CD4-positive, alpha-beta T cell treated with Interleukin-4 for 4 hours (primary cell): ENCODE results near the gene GAPDH.

Source experiments
- DNase-seq: peaks from one replicate; pipeline ENCODE4 v3.0.0-alpha.2; 2020

Gene GAPDH

DNA sequence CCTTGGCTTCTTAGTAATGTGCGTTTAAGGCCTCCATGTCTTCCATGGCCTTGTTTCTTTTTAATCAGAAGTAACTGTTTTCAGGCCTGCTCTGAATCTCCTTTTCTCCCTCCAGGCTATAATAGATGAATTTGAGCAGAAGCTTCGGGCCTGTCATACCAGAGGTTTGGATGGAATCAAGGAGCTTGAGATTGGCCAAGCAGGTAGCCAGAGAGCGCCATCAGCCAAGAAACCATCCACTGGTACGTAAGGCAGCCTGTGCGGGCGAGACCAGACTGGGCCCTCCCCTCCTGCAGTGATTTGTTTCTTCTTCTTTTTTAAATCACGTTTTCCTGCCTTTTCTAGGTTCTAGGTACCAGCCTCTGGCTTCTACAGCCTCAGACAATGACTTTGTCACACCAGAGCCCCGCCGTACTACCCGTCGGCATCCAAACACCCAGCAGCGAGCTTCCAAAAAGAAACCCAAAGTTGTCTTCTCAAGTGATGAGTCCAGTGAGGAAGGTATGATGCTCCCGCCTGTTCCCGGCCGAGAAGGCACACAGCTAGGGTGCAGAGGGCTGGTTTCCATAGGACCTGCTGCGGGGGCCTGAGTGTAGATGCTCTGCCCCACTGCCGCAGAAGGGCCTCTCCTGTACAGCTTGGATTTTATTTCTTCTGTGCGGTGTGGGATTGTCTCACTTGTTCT is 3.6 kb upstream of the GAPDH start:
- DNase-seq = no peak

DNA sequence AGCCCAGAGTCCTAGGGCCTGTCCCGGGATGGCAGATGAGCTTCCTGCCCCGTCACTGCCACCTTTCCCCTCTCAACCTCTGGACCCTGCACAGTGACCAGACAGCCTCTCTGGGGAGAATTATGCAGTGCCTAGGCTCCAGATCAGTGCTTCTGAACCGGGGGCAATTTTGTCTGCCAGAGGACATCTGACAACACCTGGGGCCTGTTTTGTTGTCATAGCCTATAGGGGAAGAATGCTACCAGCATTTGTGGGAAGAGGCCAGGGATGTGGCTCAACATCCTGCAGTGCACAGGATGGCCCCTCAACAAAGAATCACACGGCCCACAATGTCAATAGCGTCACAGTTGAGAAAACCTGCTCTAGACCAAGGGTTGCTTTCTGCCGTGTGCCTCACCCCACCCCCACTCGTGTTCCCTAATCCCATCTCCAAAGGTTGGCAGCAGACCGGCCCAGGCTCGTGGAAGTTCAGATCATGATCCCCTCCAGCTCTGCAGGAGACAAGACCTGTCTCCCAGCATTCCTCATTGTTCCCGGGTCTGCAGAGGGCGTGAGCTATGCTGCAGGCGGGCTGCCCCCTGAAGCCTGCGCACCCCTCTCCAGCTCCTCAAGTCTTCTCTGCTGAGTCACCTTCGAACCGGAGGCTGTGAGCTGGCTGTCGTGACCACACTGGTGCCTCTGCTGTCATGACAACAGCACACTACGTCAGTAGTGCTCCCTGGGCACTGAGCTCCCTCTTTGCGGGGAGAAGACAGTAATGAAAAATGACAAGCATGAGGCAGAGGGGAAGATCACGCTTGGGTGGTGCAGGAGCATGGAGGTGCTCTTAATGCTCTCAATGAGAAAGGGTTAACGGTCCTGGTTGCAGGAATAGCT is 2.0 kb upstream of the GAPDH start:
- peak; percentile 92 for DNase-seq

DNA sequence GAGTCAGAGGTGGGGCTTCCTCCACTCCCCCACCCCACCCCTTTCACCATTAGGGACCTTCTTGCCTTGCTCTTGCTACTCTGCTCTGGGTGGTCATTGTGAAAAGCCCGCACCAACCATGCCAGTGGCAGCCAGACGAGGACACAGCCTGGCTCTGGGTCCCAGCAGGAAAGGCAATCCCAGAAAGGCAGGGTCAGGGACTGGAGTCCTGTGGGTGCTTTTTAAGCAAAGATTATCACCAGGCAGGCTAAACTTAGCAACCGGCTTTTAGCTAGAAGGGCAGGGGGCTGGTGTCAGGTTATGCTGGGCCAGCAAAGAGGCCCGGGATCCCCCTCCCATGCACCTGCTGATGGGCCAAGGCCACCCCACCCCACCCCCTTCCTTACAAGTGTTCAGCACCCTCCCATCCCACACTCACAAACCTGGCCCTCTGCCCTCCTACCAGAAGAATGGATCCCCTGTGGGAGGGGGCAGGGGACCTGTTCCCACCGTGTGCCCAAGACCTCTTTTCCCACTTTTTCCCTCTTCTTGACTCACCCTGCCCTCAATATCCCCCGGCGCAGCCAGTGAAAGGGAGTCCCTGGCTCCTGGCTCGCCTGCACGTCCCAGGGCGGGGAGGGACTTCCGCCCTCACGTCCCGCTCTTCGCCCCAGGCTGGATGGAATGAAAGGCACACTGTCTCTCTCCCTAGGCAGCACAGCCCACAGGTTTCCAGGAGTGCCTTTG is 1.2 kb upstream of the GAPDH start:
- peak; percentile 20 for DNase-seq

DNA sequence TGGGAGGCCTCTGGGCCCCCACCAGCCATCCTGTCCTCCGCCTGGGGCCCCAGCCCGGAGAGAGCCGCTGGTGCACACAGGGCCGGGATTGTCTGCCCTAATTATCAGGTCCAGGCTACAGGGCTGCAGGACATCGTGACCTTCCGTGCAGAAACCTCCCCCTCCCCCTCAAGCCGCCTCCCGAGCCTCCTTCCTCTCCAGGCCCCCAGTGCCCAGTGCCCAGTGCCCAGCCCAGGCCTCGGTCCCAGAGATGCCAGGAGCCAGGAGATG is 729 bp upstream of the GAPDH start:
- DNase-seq = no peak

DNA sequence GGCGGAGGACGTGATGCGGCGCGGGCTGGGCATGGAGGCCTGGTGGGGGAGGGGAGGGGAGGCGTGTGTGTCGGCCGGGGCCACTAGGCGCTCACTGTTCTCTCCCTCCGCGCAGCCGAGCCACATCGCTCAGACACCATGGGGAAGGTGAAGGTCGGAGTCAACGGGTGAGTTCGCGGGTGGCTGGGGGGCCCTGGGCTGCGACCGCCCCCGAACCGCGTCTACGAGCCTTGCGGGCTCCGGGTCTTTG is 303 bp downstream of the GAPDH start:
- no peak for DNase-seq

DNA sequence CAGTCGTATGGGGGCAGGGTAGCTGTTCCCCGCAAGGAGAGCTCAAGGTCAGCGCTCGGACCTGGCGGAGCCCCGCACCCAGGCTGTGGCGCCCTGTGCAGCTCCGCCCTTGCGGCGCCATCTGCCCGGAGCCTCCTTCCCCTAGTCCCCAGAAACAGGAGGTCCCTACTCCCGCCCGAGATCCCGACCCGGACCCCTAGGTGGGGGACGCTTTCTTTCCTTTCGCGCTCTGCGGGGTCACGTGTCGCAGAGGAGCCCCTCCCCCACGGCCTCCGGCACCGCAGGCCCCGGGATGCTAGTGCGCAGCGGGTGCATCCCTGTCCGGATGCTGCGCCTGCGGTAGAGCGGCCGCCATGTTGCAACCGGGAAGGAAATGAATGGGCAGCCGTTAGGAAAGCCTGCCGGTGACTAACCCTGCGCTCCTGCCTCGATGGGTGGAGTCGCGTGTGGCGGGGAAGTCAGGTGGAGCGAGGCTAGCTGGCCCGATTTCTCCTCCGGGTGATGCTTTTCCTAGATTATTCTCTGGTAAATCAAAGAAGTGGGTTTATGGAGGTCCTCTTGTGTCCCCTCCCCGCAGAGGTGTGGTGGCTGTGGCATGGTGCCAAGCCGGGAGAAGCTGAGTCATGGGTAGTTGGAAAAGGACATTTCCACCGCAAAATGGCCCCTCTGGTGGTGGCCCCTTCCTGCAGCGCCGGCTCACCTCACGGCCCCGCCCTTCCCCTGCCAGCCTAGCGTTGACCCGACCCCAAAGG is 804 bp downstream of the GAPDH start:
- DNase-seq = peak; percentile 78

DNA sequence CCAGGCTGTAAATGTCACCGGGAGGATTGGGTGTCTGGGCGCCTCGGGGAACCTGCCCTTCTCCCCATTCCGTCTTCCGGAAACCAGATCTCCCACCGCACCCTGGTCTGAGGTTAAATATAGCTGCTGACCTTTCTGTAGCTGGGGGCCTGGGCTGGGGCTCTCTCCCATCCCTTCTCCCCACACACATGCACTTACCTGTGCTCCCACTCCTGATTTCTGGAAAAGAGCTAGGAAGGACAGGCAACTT is 1.3 kb downstream of the GAPDH start:
- DNase-seq = no peak

DNA sequence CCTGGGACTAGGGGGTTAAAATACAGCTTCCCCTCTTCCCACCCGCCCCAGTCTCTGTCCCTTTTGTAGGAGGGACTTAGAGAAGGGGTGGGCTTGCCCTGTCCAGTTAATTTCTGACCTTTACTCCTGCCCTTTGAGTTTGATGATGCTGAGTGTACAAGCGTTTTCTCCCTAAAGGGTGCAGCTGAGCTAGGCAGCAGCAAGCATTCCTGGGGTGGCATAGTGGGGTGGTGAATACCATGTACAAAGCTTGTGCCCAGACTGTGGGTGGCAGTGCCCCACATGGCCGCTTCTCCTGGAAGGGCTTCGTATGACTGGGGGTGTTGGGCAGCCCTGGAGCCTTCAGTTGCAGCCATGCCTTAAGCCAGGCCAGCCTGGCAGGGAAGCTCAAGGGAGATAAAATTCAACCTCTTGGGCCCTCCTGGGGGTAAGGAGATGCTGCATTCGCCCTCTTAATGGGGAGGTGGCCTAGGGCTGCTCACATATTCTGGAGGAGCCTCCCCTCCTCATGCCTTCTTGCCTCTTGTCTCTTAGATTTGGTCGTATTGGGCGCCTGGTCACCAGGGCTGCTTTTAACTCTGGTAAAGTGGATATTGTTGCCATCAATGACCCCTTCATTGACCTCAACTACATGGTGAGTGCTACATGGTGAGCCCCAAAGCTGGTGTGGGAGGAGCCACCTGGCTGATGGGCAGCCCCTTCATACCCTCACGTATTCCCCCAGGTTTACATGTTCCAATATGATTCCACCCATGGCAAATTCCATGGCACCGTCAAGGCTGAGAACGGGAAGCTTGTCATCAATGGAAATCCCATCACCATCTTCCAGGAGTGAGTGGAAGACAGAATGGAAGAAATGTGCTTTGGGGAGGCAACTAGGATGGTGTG is 1.9 kb downstream of the GAPDH start:
- no peak for DNase-seq

DNA sequence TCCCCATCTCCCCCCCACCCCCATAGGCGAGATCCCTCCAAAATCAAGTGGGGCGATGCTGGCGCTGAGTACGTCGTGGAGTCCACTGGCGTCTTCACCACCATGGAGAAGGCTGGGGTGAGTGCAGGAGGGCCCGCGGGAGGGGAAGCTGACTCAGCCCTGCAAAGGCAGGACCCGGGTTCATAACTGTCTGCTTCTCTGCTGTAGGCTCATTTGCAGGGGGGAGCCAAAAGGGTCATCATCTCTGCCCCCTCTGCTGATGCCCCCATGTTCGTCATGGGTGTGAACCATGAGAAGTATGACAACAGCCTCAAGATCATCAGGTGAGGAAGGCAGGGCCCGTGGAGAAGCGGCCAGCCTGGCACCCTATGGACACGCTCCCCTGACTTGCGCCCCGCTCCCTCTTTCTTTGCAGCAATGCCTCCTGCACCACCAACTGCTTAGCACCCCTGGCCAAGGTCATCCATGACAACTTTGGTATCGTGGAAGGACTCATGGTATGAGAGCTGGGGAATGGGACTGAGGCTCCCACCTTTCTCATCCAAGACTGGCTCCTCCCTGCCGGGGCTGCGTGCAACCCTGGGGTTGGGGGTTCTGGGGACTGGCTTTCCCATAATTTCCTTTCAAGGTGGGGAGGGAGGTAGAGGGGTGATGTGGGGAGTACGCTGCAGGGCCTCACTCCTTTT is 2.7 kb downstream of the GAPDH start:
- DNase-seq = no peak

DNA sequence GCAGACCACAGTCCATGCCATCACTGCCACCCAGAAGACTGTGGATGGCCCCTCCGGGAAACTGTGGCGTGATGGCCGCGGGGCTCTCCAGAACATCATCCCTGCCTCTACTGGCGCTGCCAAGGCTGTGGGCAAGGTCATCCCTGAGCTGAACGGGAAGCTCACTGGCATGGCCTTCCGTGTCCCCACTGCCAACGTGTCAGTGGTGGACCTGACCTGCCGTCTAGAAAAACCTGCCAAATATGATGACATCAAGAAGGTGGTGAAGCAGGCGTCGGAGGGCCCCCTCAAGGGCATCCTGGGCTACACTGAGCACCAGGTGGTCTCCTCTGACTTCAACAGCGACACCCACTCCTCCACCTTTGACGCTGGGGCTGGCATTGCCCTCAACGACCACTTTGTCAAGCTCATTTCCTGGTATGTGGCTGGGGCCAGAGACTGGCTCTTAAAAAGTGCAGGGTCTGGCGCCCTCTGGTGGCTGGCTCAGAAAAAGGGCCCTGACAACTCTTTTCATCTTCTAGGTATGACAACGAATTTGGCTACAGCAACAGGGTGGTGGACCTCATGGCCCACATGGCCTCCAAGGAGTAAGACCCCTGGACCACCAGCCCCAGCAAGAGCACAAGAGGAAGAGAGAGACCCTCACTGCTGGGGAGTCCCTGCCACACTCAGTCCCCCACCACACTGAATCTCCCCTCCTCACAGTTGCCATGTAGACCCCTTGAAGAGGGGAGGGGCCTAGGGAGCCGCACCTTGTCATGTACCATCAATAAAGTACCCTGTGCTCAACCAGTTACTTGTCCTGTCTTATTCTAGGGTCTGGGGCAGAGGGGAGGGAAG is 3.5 kb downstream of the GAPDH start:
- peak; percentile 85 for DNase-seq

DNA sequence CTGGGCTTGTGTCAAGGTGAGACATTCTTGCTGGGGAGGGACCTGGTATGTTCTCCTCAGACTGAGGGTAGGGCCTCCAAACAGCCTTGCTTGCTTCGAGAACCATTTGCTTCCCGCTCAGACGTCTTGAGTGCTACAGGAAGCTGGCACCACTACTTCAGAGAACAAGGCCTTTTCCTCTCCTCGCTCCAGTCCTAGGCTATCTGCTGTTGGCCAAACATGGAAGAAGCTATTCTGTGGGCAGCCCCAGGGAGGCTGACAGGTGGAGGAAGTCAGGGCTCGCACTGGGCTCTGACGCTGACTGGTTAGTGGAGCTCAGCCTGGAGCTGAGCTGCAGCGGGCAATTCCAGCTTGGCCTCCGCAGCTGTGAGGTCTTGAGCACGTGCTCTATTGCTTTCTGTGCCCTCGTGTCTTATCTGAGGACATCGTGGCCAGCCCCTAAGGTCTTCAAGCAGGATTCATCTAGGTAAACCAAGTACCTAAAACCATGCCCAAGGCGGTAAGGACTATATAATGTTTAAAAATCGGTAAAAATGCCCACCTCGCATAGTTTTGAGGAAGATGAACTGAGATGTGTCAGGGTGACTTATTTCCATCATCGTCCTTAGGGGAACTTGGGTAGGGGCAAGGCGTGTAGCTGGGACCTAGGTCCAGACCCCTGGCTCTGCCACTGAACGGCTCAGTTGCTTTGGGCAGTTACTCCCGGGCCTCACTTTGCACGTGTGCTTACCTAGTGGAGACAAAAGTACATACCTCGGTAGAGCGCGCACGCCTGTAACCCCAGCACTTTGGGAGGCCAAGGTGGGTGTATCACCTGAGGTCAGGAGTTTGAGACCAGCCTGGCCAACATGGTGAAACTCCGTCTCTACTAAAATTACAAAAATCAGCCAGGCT is 4.3 kb downstream of the GAPDH start:
- DNase-seq = no peak

DNA sequence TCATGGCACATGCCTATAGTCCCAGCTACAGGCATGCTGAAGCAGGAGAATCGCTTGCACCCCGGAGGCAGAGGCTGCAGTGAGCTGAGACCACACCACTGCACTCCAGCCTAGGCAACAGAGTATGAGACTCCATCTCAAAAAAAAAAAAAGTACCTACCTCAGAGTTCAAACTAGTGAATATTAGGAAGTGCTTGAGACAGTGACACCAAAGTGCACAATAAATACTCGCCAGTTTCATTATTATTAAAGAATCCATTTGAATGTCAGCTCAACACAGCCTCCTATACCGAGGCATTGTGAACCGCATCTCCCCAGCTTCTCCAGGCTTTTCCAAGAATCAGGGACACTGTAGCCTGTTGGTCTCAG is 5.0 kb downstream of the GAPDH start:
- DNase-seq = no peak

DNA sequence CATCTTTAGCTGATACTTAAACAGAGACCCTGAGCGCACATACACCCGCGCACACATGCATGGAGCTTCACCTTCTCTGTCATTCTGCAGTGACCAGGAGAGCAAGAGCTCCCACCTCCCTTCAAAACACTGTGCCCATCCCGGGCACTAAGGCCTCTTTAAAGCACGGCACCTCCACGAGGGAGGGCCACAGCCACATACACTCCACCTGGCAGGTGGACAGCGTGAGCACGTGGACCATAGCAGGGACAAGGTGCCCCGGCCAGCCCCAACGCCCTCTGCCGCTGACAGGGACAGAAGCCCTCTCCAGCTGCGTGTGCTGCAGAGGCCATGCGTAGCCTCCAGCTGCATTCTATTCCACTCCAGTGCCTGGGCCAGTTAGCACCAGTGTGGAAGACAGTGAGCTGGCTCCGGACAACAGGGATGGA is 5.4 kb downstream of the GAPDH start:
- DNase-seq = no peak

DNA sequence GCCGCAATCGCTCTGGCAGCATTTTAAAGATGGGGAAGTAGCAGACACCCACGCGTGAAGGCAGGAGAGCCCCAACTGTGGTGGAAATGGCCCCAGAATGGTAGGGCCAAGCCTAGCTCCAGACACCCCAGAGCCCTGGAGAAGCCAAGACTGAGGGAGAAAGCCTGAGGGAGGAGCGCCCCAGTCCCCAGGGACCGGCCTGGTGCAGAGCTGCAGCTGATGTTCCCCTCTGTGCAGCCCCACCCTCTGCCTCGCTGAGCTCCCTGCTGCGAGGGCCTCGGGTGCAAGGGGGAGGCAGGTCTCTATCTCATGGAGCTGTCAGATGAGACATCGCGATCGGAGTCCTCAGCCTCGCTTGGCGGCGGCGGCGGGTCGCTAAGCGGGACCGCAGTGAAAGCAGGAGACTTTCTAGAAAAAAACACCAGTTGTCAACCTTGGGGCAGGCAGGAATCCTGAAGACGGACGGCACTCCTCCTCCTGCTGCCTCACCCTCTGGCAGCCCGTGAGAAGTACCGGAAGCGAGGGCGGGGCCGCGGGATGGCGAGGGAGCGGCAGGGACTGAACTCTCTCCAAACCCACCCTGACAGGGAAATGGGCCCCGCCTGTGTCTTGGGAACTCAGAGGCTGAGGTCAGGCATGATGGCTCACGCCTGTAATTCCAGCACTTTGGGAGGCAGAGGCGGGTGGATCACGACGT is 6.0 kb downstream of the GAPDH start:
- peak; percentile 39 for DNase-seq

DNA sequence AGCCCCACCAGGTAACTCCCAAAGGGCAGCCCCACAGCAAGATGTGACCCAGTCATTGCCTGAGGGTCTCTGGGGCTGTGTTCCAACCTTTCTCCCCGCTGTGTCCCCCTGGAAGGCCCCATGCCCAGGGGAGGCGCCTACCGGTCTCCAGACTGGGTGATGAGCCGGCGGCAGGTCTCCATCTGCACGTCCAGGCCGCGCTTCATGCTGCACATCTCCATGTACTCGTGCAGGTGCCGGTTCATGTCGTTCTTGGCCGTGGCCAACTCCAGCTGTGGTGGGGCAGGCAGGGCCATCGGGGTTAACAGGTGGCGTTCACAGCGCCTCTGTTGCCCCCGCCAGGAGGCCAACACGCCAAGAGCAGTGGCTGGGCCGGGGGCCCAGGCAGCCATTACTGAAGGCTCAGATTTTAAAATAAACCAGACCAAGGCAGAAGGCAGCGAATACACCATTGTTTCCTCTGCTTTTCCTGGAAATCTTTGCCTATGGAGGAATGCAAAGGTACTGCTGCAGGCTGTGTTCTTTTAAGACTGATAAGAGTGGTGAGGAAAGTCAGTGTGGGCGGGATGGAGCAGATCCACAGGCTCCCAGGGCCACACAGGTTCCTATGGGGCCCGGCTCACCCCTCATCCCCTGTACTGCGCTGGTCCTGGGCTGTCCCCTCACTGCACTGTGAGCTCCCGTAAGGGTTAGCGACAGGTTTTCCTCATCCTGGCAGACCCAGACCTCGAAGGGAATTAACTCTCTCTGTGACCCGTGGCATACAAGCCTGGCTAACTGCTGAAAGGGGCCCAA is 7.3 kb downstream of the GAPDH start:
- DNase-seq = no peak

DNA sequence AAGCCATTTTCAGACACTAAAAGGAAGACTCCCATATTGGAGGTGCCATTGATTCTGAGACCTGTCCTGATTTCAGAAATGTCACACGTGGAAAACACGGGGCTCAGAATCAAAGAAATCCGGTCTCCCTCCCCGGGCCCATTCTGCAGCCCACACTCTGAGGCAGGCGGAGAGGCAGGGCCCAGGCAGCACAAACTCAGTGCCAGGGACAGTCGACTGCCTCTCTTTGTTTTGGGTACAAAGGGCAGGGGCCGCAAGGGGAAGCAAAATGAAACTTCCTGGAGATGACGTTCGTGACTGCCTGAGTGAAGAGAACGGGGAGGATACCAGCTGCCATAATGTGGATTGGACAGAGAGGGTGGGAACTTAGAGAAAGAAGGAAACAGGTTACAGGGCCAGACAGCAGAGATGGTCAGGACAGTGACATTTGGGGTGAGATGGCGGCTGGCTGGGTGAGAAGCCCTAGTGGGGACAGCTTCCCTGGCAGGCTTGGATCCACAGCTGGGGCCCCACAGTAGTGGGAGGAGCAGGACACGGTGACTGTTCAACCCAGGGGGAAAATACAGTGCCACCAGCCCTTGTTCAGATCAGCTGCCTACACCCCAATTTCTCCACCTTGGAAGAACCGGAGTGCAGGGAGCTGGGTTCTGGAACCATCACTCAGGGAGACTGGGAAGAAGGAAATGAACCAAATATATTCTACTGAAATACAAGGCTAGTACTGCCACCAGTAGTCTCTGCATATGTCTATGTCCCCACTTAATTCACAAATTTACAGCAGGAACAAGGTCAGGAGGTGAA is 8.1 kb downstream of the GAPDH start:
- DNase-seq = no peak

DNA sequence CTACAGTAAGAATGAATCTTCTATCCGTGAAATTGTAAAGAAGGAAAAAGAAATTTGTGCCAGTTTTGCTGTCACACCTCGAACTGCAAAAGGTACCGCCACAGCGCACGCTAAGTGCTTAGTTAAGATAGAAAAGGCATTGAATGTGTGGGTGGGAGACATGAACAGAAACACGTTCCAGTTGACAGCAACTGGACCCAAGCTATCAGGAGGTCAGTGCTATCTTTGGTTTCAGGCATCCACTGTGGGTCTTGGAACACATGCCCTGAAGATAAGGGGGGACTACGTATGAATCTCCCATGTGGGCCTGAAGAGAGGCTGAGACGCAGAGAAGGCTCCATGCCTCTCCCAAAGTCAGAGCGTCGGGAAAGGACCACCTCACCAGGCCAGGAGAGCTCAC is 11.7 kb downstream of the GAPDH start:
- no peak for DNase-seq

DNA sequence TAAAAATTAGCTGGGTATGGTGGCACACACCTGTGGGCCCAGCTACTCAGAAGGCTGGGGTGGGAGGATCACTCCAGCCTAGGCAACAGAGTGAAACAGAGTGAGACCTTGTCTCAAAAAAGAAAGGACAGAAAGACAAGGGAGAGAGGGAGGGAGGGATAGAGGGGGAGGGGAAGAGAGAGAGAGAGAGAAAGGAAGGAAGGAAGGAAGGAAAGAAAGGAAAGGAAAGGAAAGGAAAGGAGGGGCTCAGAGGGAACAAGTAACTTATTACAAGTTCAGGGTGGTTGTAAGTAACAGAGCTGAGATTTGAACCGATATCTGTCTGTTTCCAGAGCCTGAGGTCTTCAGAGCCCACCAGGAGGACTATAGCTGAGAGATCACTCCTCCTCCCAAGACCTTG is 13.2 kb downstream of the GAPDH start:
- DNase-seq = no peak
